Measurements from ENCODE around the gene MFAP3.
"Not testable (repeated sequence)": the region's sequence is repeated elsewhere in the genome, so short reads cannot be mapped to it uniquely, and the experiment has no call there.

MFAP3 gene

DNA sequence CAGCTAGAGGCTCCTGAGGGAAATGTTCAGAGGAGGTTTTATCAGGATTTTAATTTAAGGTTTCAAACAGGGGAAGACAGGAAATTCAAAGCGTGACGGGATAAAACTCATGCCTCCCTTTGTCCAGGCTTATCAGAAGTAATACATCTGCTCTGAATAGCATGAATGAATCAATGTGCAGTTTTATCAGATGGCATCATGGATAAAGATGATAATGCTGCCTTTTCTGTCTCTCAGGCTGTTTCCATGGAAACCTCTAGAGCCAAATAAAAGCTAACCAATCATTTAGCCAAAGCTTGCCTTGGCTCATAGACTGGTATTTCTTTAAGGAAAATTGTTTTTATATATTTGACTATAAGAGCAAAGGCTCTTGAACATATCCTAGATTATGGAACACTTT lies 16.4 kb downstream of the MFAP3 start:
- peak; percentile 55 for DNase-seq

DNA sequence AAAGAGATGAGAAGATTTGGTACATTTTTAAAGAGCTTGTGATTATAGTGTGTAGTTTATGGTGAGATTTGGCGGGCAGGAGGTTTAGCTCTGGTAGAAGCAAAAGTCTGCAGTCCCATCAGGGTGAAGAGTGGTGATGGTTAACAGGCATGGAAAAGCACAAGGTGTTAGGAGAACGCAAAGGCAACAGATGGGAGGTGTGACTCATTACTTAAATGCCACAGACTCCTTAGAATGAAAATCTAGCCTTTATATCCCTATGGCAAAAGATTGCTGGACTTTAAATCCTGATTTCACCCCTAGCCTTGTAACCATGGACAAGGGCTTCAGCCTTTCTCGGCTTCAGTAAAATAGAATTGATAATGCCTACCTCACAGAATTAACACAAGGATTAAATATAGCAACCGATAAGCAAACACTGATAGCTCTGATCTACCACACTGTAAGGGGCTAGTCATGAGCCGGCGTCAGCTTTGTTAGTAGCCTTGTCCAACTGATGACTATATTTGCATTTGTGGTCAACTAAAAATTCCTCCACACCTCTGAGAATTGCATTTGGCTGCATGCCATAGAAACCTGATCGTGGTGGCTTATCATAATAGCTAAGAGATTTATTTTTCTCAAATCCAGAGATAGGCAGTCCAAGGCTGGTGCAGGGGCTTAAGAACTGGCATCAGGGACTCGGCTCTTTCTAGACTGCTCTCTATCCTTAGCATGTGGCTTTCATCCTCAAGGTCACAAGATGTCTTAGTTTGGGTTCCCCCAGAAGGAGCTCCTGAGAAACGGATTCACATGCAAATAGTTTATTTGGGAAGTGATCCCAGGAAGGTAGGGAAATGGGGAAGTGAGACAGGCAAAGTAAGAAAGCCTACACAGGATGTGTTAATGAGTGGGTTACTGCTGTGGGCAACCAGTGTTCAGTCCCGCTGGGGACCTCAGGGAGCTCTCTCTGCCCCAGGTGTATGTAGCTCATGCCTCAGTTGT lies 19.6 kb downstream of the MFAP3 start:
- DNase-seq = no peak

DNA sequence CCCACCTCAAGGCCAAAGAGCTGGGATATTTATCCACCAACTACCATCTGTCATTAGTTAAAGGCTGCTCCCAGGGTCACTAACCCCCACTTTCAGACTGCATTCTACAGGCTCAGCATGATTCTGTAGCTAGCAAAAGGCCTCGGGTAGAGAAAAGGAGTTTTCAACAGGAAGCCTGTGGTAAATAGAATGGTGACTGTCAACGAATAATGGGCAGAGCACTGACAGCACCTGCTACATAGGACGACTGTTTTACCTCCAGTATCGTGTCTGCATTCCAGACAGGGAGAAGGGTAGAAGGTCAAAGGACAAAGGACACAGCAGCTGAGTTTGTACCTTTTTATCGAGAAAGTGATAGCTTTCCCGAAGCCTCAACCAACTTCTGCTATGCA lies 20.3 kb downstream of the MFAP3 start:
- no peak for DNase-seq

DNA sequence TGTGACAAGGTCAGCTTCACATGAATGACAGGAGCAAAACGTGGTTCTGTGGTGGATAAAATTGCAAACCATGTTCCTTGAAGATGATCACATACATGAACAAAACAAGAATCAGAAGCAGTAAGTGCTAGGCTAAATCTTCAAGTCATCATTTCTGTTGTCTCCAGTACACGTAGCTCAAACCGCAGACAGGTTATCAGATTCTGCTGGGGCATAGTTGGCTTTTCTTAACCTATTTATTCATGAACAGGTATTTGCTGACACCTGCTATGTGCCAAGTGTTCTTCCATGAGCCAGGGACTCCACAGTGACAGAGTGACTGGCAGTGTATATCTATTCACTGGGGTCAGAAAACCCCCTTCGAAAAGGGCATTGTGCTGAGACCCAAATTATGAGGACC lies 20.8 kb downstream of the MFAP3 start:
- no peak for DNase-seq

DNA sequence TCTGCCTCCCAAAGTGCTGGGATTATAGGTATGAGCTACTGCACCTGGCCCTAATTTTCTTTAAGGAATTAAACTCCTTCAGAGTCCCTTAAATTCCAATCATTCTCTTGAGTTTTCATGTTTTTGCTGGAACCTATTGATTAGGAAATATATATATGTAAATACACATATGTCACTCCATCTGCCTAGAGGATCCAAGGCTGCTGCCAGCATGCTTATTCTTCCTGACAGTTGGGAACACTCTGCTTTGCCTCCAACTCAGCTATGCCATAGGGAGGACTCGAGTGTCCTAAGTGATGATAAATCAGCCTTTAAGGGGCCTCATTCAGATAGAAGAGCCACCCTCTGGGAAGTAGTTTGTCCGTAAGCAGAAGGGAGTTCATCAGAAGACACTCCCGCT lies 21.8 kb downstream of the MFAP3 start:
- DNase-seq = no peak

DNA sequence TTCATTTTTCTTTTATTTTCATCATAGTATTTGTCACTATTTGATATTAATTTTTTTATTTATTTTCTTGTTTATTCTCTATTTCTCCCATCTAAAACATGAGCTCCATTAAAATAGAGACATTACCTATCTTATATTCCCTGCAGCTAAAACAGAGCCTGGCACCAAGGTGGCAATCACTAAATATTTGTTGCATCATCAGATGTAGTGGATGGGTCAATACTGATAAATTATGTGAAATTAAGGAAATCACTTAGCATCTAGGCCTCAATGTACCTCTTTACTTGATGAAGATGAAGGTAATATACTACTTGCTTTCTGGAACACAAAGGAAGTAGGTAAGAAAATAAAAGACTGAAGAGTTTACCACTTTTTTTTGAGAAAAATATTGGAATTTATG lies 24.6 kb downstream of the MFAP3 start:
- DNase-seq = no peak

DNA sequence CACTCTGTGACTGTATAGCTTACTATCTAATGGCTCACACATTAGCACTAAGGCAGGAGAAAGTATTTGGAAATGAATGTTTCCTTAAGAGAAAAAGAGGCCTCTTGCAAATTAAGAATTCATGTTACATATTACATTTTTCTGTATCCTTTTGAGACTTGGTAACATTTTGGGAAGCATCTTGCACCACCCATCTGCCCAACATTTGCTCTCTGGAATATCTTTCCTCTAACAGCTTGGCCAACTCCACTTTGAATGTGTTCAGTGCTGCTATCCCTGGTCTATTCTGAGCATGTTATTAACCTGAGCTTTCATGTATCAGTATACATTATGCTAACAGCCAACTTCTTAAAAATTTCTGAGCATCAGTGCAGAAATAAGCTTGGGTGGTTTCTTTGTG lies 27.2 kb downstream of the MFAP3 start:
- DNase-seq = no peak

DNA sequence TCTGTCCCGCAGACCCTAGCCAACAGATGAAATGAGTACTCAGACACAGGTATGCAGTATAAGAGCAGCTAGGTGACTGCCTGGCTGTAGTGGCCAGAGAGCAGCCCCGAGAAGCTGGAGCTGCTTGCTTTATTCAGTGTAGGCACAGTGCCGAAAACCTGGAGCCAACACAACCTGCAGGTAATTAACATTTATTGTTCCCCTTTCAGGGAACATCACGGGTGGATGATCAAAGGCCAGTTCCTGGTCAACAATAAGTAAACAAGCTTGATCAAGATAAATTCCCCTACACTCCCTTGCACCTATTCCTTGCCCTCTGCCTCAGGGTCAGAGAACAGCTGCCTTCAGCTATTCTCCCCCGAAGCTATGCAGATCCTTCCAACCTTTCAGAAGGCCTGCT lies 31.1 kb downstream of the MFAP3 start:
- not testable (repeated sequence) for DNase-seq

DNA sequence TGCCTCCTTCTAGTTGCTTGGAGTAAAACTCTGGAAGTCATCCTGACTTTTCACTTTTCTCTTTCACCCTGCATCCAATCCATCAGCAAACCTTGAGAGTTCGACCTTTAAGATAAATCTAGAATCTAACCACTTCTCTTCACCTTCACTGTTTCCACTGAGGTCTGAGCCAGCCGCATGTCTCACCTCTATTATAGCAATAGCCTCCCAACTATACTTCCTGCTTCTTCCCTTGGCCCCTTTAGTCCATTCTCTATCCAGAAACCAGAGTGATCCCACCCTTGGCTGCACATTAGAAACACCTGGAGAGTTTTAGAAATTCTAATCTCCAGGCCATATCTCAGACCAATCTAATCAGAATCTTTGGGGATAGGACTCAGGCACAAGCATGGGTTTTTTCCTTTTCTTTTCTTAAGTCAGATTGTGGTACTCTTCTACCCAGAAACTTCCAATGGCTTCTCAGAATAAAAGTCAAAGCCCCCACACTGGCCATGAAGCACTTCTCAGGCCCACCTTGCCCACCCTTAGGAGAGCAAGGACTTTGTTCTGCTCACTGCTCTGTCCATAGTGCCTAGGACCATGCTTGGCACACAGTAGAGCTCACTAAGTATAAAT lies 33.1 kb downstream of the MFAP3 start:
- no peak for DNase-seq

DNA sequence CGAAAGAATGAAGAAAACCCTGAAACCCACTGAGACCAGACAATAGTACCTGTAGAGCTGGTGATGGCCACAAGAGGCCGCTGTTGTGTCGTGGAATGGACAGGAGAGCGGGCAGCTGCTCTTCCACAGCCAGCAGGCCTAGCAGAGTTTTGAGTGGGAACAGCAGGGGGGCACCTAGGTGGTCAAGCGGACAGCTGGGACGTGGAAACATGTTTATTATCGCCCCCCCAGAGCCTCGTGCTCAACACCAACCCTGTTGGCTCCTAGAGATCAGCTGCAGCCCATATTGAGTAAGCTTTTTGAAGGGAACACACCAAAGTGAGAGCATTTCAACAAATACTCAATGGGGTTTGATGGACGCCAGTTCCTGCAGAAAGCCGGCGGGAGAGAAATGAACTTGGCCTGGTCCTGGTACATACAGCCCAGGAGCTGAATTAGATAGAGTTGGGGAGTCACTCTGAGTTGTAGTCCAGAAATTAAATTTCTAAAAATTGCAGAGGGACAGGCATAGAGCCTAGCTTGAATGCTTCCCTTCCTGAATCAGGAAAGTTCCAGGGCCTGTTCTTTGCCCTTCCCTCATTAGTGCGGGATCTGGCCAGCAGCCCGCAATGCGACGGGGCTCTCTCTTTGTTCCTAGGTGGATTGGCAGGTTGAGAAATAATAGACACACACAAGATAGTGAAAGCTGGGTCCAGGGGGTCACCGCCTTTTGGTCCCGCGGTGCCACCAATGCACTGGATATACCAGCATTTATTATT lies 33.8 kb downstream of the MFAP3 start:
- peak; percentile 32 for DNase-seq

DNA sequence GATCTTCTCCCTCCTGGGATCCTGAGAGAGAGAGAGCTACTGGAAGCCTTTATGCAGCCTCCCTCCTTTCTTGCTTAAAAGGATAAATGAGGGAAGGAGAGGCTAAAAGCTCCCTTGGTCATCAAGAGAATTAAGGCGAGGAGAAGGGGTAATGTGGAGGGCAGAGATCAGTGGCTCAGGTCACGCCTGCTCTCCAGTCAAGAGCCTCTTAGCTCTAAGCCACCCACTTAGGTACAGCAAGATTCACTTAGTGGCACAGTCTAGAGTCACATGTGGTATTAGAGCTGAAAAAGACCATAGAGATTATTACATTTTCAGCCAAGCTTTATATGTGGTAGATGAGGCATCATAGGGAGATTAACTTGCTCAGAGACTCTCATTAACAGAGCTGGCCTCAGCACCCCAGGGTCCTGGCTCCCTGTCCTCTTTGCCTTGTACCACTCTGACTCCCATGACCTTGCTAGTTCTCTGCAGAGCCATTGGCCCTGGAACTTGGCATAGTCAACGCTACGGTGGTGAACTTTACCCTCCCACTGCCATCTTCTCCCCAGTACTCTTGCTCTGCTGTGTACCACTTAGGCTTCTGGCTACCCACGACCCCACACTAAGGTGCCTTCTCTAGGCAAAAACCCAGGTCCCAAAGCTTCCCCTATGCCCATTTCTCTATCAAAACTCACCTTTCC lies 37.6 kb downstream of the MFAP3 start:
- DNase-seq = peak; percentile 85

DNA sequence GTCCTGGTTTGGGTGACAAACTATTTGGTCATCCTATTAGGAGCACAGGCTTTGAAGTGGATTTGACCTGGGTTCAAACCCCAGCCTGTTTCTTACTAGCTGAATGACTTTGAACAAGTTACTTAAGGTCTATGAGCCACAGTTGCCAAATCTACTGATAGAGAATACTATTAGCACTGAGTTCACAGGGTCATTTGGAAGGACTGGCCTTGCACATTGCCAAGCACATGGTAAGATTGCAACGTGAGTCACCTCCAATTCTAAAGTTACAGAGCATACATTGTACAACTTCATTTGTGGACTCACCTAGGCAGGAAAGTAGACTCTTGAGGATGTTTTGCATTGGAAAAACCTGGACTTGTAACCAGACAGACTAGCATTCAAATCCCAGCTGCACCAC lies 38.9 kb downstream of the MFAP3 start:
- DNase-seq = no peak

DNA sequence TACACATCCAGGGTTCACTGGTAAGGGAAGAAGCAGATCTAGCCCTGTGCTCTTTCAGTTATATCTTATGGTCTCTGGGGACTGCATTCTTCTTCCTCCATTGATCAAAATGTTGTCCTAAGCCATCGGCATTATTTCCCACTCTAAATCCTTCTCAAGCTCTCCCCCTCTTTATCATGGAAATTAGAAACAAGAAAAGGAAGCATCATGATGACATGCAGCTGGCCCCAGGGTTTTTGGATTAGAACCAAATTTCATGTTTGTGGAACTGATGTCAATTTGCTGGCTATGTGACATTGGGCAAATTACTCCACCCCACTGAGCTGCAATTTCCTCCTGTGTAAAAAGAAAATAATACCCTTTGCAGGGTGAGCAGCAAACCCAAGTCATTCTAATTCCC lies 39.5 kb downstream of the MFAP3 start:
- DNase-seq = peak; percentile 70

DNA sequence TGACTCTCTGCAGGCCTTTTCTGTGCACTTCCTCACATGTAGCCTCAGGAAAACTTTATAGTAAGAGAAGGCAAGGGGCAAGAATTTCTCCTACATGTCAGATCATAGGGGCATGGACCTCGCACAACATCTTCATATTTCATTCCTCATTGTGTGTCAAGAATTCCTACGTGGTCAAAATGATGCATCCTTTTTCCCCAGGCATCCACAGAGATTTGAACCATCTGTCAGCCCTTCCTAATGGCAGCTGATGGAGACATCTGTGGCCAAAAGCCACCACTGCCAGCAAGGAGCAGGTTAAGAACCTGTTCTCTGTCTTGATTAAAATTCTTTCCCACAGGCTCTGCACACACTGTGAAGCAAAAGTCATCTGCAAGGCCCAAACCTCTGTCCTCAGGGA lies 42.5 kb downstream of the MFAP3 start:
- DNase-seq = no peak

DNA sequence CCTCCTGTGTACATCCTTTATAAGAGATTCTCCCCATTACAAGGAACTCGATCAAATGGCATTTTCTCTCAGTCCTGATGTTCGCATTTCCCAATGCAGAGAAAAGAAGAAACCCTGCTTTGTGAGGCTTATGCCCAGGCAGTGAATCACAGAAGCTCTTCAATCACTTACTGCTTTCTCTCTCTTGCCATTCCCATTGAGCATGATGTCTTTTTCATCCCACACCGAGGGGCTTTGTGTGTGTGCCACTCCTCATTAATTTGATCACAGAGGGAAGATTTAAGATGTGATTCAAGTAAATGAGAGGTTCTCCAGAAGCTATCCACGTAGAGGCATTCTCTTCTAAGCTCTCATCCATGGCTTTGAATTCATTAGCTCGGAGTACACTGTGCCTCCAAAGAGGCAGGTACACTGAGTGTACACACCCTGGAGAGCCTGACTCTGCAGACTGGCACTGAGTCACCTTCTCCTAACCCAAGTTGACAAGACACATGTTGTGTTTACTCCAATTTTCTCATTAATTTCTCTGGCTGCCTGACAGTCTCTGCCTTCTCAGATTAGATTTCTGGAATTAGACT lies 45.4 kb downstream of the MFAP3 start:
- DNase-seq = no peak

DNA sequence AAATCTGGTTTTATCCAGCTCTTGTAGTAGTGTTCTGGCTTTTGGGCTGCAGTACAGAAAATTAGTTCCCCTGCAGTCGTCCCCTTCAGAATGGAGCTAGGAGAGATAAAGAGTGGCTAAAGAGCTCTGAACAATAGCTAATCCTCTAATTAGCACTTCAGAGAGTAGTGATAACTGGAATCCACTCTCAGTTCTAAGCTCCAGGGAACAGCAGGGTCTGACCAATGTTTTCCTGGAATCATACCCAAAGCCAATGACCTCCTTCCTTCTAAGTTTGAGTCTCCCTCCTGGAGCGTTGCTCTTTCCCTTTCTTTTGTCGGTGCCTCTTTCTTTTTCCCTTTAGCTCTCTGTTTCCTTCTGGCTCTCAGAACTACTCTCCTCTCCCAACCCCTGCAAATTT lies 47.4 kb downstream of the MFAP3 start:
- no peak for DNase-seq

DNA sequence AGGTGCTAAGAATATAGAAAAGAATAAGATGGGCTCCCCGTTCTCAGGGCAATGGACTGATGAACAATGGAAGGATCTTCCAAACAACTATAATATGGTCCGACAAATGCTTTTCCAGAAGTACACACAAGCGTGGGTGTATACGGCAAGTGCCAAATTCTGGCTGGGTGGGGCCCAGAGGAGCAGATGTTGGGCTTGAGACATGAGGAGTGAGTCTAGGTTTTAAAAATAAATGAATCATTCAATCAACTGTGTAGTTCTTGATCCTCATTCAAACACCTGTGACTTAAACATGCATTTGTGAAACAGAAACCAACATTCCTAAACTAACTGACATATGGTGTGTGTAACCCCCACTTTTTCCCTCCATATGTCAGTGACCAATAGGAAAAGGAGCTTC lies 47.9 kb downstream of the MFAP3 start:
- DNase-seq = no peak

DNA sequence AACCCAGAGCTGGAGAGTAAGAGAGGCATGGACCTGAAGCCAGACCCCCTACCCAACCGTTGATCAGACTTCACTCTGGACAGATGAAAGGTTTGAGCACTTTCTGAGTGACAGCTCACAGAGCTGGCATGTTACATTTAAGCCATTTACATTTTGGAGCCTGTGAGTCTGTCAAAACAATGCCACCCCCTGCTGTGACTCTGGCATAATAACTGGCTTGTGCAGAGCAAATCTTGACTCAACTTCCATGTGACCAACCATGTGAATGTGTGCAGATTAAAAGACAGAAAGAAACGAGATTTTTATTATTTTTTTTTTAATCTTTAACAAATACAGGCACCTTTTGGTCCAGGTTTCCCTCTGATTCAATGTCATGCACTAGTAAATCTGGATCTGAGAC lies 48.5 kb downstream of the MFAP3 start:
- DNase-seq = no peak

DNA sequence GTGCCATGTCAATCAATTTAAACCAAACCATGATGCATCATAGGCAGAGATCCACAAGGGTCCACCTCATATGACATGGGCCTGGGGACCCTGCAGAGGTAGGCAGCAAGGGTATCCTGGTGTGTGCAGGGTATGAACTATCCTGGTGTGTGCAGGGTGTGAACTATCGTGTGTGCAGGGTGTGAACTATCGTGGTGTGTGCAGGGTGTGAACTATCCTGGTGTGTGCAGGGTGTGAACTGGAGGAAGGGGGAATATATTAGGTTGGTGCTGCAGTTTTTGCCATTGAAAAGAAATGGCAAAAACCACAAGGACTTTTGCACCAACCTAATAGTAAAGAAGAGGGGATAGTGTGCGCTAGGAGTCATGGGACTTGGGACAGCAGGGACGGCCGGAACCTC lies 50.0 kb downstream of the MFAP3 start:
- DNase-seq = no peak

DNA sequence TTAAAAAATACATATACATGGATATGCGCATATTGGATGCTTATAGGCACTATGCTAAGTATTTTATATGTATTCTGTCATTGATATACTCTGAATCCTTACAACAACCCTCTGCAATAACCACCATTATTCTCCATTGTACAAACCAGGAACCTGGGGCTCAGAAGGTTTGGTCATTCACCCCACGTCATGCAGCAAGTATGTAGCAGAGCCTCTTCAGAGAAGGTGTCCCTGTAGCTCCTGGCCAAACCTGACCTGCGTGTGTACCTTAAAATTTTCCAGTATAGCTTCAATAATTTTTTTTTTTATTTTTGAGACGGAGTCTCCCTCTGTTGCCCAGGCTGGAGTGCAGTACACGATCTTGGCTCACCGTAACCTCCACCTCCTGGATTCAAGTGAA lies 51.9 kb downstream of the MFAP3 start:
- DNase-seq = no peak

DNA sequence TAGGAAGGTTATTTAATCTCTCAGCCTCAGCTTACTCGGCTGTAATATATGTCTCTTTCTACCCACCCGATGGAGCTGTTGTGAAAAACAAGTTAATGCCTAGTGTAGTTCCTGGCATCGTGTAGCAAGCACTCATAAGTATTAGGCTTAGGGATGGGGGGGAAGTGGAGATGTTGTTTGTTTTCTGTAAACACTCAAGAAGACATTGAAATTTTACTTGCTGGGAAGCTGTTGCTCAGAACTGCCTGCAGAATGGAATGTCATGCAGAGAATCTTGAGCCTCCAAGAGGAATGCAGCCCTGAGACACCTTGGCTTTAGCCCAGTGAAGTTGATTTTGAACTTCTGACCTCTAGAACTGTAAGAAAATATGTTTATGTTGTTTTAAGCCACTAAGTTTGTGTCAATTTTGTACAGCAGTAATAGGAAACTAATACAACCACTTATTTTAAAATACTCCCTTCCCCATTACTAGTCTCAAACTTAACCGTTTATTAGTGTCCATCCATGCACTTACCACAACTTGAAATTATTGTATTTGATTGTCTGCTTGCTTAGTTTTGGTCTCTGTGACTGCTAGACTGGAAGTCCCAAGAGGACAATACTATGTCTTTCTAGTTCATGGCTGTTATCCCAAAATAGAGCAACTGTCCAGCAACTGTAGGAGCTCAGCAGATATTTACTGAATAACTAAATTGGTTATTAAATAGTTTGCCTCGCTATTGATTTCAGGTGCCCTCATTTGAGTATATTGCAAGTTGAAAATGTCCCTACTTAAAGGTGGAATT lies 53.8 kb downstream of the MFAP3 start:
- DNase-seq = peak; percentile 29

DNA sequence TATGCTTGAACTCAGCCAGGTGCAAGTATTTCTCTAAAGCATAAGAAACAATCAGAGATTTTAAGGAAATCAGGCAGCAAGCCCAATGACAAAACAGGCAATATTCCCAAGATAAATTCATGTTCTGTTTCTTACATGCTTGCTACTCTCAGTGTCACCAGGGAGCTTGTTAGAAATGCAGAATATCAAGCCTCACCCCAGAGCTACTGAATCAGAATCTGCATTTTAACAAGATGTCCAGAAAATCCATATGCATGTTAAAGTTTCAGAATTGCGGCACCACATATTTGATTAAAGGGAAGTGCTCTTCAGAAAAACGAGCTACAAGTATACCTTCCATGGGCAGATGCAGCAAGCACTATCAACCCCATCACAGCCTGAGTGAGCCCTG lies 54.4 kb downstream of the MFAP3 start:
- DNase-seq = no peak
